Globus pallidus (tissue), 1 donor: ENCODE measurements around the gene PLEK.
"Not testable (repeated sequence)": the region's sequence is repeated elsewhere in the genome, so short reads cannot be mapped to it uniquely, and the experiment has no call there.

ENCODE experiments used
- DNase-seq: peaks from one replicate; pipeline ENCODE4 v3.0.0-alpha.2; 2015; ENCODE audit warnings: low spot score

Gene PLEK

DNA sequence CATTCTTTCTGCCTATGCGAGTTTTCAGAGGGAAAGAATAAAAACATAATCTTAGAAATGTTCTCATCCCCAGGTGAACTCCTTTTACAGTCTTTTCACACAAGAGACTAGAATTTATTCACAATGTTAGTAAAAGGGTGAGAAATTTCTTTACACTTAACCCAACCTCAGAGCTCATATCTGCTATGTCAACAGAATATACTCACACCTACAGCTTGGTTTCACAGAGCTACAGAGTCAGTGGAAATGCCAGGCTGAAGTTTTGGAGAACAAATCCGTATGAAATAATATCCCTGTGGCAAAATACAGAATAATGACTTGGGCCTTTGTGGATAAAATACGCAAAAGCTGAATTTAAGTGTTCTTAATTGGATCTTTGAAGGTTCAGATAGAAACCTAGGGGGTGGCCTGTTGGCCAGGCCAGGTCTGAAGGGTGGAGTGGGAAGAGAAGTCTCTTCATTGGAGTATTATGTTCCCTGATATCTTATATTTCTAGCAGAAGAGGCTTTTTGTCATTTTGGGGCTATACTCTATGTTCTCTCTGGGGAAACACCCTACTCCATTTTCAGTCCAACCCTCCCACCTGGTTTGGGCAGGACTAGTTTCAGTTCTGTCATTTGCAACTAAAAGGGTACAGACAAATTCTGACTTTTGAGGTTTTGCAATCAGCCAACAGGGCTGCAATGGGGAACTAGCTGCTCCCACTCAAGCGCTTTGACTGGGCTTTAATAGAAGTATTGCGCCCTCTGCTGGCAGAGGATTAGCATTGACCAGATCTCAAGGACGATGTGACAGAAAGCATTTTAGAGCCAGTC, 76.3 kb downstream of the PLEK start:
- peak; percentile 82 for DNase-seq

GRCh38 chr2:68441994-68442322, 76.9 kb downstream of the PLEK start:
- DNase-seq: no peak

DNA sequence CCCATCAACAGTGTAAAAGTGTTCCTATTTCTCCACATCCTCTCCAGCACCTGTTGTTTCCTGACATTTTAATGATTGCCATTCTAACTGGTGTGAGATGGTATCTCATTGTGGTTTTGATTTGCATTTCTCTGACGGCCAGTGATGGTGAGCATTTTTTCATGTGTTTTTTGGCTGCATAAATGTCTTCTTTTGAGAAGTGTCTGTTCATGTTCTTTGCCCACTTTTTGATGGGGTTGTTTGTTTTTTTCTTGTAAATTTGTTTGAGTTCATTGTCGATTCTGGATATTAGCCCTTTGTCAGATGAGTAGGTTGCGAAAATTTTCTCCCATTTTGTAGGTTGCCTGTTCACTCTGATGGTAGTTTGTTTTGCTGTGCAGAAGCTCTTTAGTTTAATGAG, 81.3 kb downstream of the PLEK start:
- not testable (repeated sequence) for DNase-seq
